Uterus (tissue), 2 donors: ENCODE results near the gene FAM120A.

Experiments
- POLR2A ChIP-seq, 2 donors: fragments of 450-650 bp; IDR thresholded peaks; one replicate each; pipeline ENCODE4 v1.6.1; 2016; ENCODE audit warnings: antibody characterized with exemption in 2 of 2, mild to moderate bottlenecking in 1 of 2, moderate library complexity in 1 of 2
- TF ChIP-seq, protein P1 (sequence below), 4 experiments: fragments of 200-600 bp in 2 of 4; fragments of 450-650 bp in 2 of 4; sonication (generic) in 2 of 4; IDR thresholded peaks; one replicate each; pipeline ENCODE4 v1.5.1; 2016 to 2019; ENCODE audit warnings: antibody characterized with exemption in 4 of 4, mild to moderate bottlenecking in 2 of 4, moderate library complexity in 1 of 4

DNA sequence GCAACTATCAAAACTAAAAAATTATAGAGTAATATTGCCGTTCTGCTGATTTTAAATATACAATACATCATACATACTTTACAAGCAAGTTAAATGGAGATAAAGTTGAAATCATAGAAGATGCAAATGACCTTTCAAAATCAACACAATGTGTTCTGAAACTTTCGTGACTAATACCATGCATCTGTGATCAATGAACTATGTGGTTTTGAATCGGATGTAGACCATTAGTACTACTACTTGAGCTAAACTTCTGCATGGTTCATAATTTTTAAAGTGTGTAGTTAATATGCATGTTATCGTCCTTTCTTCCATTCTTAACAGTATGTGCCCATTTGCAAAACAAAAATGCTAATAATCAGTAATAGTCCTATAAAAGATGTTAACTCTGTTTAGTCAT lies 113.6 kb downstream of the FAM120A start:
- TF ChIP-seq POLR2A (IDR thresholded peaks at IDR 0.05): no peak
- TF ChIP-seq, protein P1, sequence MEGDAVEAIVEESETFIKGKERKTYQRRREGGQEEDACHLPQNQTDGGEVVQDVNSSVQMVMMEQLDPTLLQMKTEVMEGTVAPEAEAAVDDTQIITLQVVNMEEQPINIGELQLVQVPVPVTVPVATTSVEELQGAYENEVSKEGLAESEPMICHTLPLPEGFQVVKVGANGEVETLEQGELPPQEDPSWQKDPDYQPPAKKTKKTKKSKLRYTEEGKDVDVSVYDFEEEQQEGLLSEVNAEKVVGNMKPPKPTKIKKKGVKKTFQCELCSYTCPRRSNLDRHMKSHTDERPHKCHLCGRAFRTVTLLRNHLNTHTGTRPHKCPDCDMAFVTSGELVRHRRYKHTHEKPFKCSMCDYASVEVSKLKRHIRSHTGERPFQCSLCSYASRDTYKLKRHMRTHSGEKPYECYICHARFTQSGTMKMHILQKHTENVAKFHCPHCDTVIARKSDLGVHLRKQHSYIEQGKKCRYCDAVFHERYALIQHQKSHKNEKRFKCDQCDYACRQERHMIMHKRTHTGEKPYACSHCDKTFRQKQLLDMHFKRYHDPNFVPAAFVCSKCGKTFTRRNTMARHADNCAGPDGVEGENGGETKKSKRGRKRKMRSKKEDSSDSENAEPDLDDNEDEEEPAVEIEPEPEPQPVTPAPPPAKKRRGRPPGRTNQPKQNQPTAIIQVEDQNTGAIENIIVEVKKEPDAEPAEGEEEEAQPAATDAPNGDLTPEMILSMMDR (IDR thresholded peaks at IDR 0.05): no peak
